K562 (cell line): Measurements from ENCODE around the gene ZNF343. TPM values are rescaled to one million over a fixed set of nuclear protein-coding genes. Genes with fewer than 3 reads are reported as not detected.

Experiments used
- ATAC-seq: fragments of 200-7000 bp; cut with Tn5 transposase; 3 replicates; pipeline ENCODE4 v1.9.1; 2020; ENCODE audit warnings: moderate library complexity
- BruUV-seq: library from RNA; stranded (reverse); fragments of 400-500 nt; replicated peaks from 2 replicates; lab custom pipeline; 2021; lab: Mats Ljungman, UMichigan
- CTCF ChIA-PET: fragments of 300-600 bp; formaldehyde crosslinking; extraction: SDS; loops from one replicate; lab custom pipeline; 2021; ENCODE audit warnings: low intra/inter-chr PET ratio; lab: Yijun Ruan, JAX
- POLR2A ChIA-PET: fragments of 300-600, 350-650 bp; sonication (Branson Sonifier 250); formaldehyde crosslinking; extraction: SDS; loops from one replicate; lab custom pipeline; 2021; ENCODE audit warnings: antibody characterized with exemption, inconsistent platforms; lab: Yijun Ruan, JAX
- DNase-seq, 4 experiments: peaks; one replicate each; pipeline versions ENCODE4 v3.0.0 to v3.0.0-alpha.2; 2011 to 2018; ENCODE audit warnings: low spot score in 3 of 4, mixed read lengths in 3 of 4; ENCODE audit errors: extremely low read depth in 1 of 4
- FAIRE-seq: peaks from 2 replicates; lab custom pipeline; 2011; peaks lifted over from hg19 to GRCh38; lab: Jason Lieb, UNC
- H2AFZ ChIP-seq: 2 replicates; pipeline ENCODE4 v1.6.0; 2011; ENCODE audit warnings: low read depth, low read length, control low read depth, inconsistent platforms
- H3K27ac ChIP-seq: fragments of 200-600 bp; 3 replicates; pipeline ENCODE4 v1.8.0; 2011; ENCODE audit warnings: low read depth, mild to moderate bottlenecking, control low read depth, inconsistent platforms, low read length, moderate library complexity, mixed read lengths; ENCODE audit errors: extremely low read depth
- H3K27me3 ChIP-seq, 2 experiments: fragments of 300-600 bp in 1 of 2; 2 replicates in 1 of 2; 3 replicates in 1 of 2; pipeline versions ENCODE4 v1.6.0 to v1.8.0; 2011; ENCODE audit warnings: inconsistent platforms in 2 of 2, low read length in 2 of 2, mild to moderate bottlenecking in 1 of 2, mixed read lengths in 1 of 2, moderate library complexity in 1 of 2; ENCODE audit not compliant: control insufficient read depth in 2 of 2, insufficient read depth in 2 of 2
- H3K36me3 ChIP-seq: fragments of 300-600 bp; 3 replicates; pipeline ENCODE4 v1.8.0; 2011; ENCODE audit warnings: mild to moderate bottlenecking, low read length, inconsistent platforms; ENCODE audit not compliant: control insufficient read depth, insufficient read depth
- H3K4me1 ChIP-seq, 2 experiments: fragments of 200-600 bp in 1 of 2; replicated peaks in 1 of 2; 2 replicates in 1 of 2; 3 replicates in 1 of 2; pipeline versions ENCODE4 v1.5.1 to v1.8.0; 2011; ENCODE audit warnings: inconsistent platforms in 2 of 2, low read length in 2 of 2, mild to moderate bottlenecking in 1 of 2, mixed read lengths in 1 of 2, moderate library complexity in 1 of 2; ENCODE audit not compliant: control insufficient read depth in 2 of 2, insufficient read depth in 2 of 2
- H3K4me2 ChIP-seq: 2 replicates; pipeline ENCODE4 v1.6.1; 2011; ENCODE audit warnings: low read length, control low read depth, inconsistent platforms, mixed read lengths; ENCODE audit not compliant: insufficient read depth
- H3K4me3 ChIP-seq: fragments of 200-600 bp; sonication (generic), shearing (Covaris generic); 2 replicates; pipeline ENCODE4 v1.5.1; 2016; ENCODE audit warnings: control low read depth, inconsistent platforms
- H3K79me2 ChIP-seq: fragments of 200-600 bp; 3 replicates; pipeline ENCODE4 v1.8.0; 2011; ENCODE audit warnings: low read length, inconsistent platforms; ENCODE audit not compliant: control insufficient read depth, insufficient read depth
- H3K9ac ChIP-seq, 2 experiments: 2 replicates each; pipeline versions ENCODE4 v1.6.0 to v1.6.1; 2011; ENCODE audit warnings: low read depth in 2 of 2, low read length in 2 of 2, control low read depth in 1 of 2, inconsistent platforms in 1 of 2, mild to moderate bottlenecking in 1 of 2, mixed read lengths in 1 of 2; ENCODE audit not compliant: insufficient read depth in 1 of 2
- H3K9me1 ChIP-seq: one replicate; pipeline ENCODE4 v1.6.0; 2011; ENCODE audit warnings: inconsistent platforms, mild to moderate bottlenecking, low read length, moderate library complexity; ENCODE audit not compliant: control insufficient read depth, insufficient read depth
- H3K9me3 ChIP-seq: replicated peaks from 2 replicates; pipeline ENCODE4 v1.5.1; 2011; ENCODE audit warnings: low read depth, low read length, inconsistent platforms; ENCODE audit not compliant: control insufficient read depth, insufficient read depth
- H4K20me1 ChIP-seq: replicated peaks from 2 replicates; pipeline ENCODE4 v1.6.1; 2011; ENCODE audit warnings: low read length, inconsistent platforms, mixed read lengths; ENCODE audit not compliant: control insufficient read depth, insufficient read depth
- ATF1 ChIP-seq, 2 experiments: fragments of 450-650 bp in 1 of 2; IDR thresholded peaks; 2 replicates each; pipeline ENCODE4 v1.6.1; 2016; ENCODE audit warnings: missing compliant biosample characterization in 1 of 2, missing genetic modification characterization in 1 of 2
- CBFB ChIP-seq: sonication (generic); formaldehyde crosslinking; IDR thresholded peaks from 2 replicates; pipeline ENCODE4 v1.4.0; 2020; ENCODE audit warnings: mild to moderate bottlenecking, missing genetic modification reagents
- EGR1 ChIP-seq: fragments of 450-650 bp; conservative IDR thresholded peaks from 2 replicates; pipeline ENCODE4 v1.6.1; 2017; ENCODE audit warnings: mild to moderate bottlenecking
- KLF10 ChIP-seq: fragments of 250-450 bp; sonication (Bioruptor Pico); IDR thresholded peaks from 2 replicates; pipeline ENCODE4 v1.6.1; 2021; ENCODE audit warnings: matching md5 sums
- KLF16 ChIP-seq: IDR thresholded peaks from 2 replicates; pipeline ENCODE4 v1.6.1; 2016; ENCODE audit warnings: antibody characterized with exemption
- PML ChIP-seq: IDR thresholded peaks from 2 replicates; pipeline ENCODE4 v1.6.1; 2012; ENCODE audit warnings: low read length, inconsistent platforms
- POLR2G ChIP-seq: fragments of 200-400 bp; formaldehyde crosslinking; IDR thresholded peaks from 2 replicates; pipeline ENCODE4 v1.6.1; 2017; ENCODE audit warnings: low read depth, mild to moderate bottlenecking, antibody characterized with exemption, low read length, moderate library complexity
- PRPF4 ChIP-seq: fragments of 200-400 bp; formaldehyde crosslinking; IDR thresholded peaks from one replicate; pipeline ENCODE4 v1.6.1; 2017; ENCODE audit warnings: low read length, low read depth, mild to moderate bottlenecking; ENCODE audit not compliant: insufficient read depth, poor library complexity, severe bottlenecking
- RBFOX2 ChIP-seq: fragments of 200-400 bp; formaldehyde crosslinking; IDR thresholded peaks from 2 replicates; pipeline ENCODE4 v1.6.1; 2017; ENCODE audit warnings: low read depth, mild to moderate bottlenecking, low read length, moderate library complexity
- TAF7 ChIP-seq: fragments of 450-650 bp; IDR thresholded peaks from 2 replicates; pipeline ENCODE4 v1.6.1; 2016; ENCODE audit warnings: missing genetic modification characterization, missing compliant biosample characterization
- TAF9B ChIP-seq: fragments of 450-650 bp; IDR thresholded peaks from 2 replicates; pipeline ENCODE4 v1.6.1; 2018; ENCODE audit warnings: mild to moderate bottlenecking; ENCODE audit not compliant: partially characterized antibody
- TBP ChIP-seq: optimal IDR thresholded peaks from 2 replicates; pipeline ENCODE3; 2011; ENCODE audit warnings: low read depth, low read length, improper control_type of control experiment
- TCF3 ChIP-seq: sonication (generic); formaldehyde crosslinking; IDR thresholded peaks from 2 replicates; pipeline ENCODE4 v1.4.0; 2020; ENCODE audit warnings: mild to moderate bottlenecking, missing genetic modification reagents
- YY1 ChIP-seq, 3 experiments: IDR thresholded peaks; 2 replicates each; pipeline ENCODE4 v1.6.1; 2011; ENCODE audit warnings: low read length in 2 of 3, mild to moderate bottlenecking in 2 of 3, moderate library complexity in 2 of 3, borderline replicate concordance in 1 of 3, control low read depth in 1 of 3, low read depth in 1 of 3; ENCODE audit not compliant: insufficient read depth in 3 of 3, insufficient replicate concordance in 2 of 3, control insufficient read depth in 1 of 3, insufficient read length in 1 of 3; ENCODE audit errors: extremely low read depth in 1 of 3
- ZC3H4 ChIP-seq: sonication (generic); formaldehyde crosslinking; IDR thresholded peaks from 2 replicates; pipeline ENCODE4 v1.9.0; 2021; ENCODE audit warnings: missing genetic modification reagents, borderline replicate concordance
- ZFX ChIP-seq: sonication (generic); formaldehyde crosslinking; IDR thresholded peaks from 2 replicates; pipeline ENCODE4 v1.8.0; 2022; ENCODE audit warnings: mild to moderate bottlenecking, missing genetic modification reagents, moderate library complexity
- ZNF76 ChIP-seq: fragments of 250-450 bp; sonication (Bioruptor Pico); IDR thresholded peaks from 2 replicates; pipeline ENCODE4 v1.4.0; 2020; ENCODE audit warnings: mild to moderate bottlenecking, moderate library complexity, borderline replicate concordance
- WGBS: fragments of 100-300 bp; shearing (Covaris generic); methylation state at CpG from one replicate; pipeline ENCODE4 v1.1.6; 2016; ENCODE audit warnings: low coverage, mixed read lengths; ENCODE audit not compliant: insufficient coverage; ENCODE audit errors: missing lambda C conversion rate; 5-methylcytosine and 5-hydroxymethylcytosine counted together
- in situ Hi-C: fragments of 300-500 bp; cut with MboI; formaldehyde crosslinking; loops from 4 replicates; pipeline ENCODE4 v1.15.0; 2018; ENCODE audit warnings: inconsistent platforms, mixed read lengths
- intact Hi-C: fragments of 100-400 bp; cut with micrococcal nuclease; formaldehyde crosslinking; loops from 2 replicates; pipeline ENCODE4 v1.14.2; 2022
- polyA plus RNA-seq, 8 experiments: library from polyadenylated mRNA; depleted of rRNA in 4 of 8; stranded (reverse) in 5 of 8; unstranded in 3 of 8; fragments of >200 nt; fragmentation: Nextera tagmentation in 2 of 8; fragmentation: Illumina TruSeq in 1 of 8; extraction: Ambion mirVana in 2 of 8; extraction: Trizol in 1 of 8; gene quantifications; 2 replicates each; pipeline versions ENCODE4 v1.2.1 to v1.2.3, GENCODE V29; 2011 to 2014; ENCODE audit warnings: inconsistent platforms in 1 of 8, missing spikeins in 1 of 8
- total RNA-seq, 7 experiments: library from RNA; depleted of rRNA in 6 of 7; stranded (reverse); fragments of >200 nt in 6 of 7; fragmentation: Illumina TruSeq in 2 of 7; extraction: Trizol in 2 of 7; gene quantifications; 2 replicates each; pipeline versions ENCODE4 v1.2.1 to v1.2.3, GENCODE V29; 2011 to 2021; ENCODE audit warnings: low replicate concordance in 1 of 7
- TF ChIP-seq, protein P1 (sequence below): fragments of 250-450 bp; sonication (Bioruptor Pico); IDR thresholded peaks from 2 replicates; pipeline ENCODE4 v1.4.0; 2020; ENCODE audit warnings: mild to moderate bottlenecking

The ZNF343 gene
- total and polyA plus RNA-seq, 9 of the 15 experiments (the other 6 are each of a cell fraction or from before 2014, with no cell fraction given) = 1.4 to 9.8 (median 6.4) TPM

DNA sequence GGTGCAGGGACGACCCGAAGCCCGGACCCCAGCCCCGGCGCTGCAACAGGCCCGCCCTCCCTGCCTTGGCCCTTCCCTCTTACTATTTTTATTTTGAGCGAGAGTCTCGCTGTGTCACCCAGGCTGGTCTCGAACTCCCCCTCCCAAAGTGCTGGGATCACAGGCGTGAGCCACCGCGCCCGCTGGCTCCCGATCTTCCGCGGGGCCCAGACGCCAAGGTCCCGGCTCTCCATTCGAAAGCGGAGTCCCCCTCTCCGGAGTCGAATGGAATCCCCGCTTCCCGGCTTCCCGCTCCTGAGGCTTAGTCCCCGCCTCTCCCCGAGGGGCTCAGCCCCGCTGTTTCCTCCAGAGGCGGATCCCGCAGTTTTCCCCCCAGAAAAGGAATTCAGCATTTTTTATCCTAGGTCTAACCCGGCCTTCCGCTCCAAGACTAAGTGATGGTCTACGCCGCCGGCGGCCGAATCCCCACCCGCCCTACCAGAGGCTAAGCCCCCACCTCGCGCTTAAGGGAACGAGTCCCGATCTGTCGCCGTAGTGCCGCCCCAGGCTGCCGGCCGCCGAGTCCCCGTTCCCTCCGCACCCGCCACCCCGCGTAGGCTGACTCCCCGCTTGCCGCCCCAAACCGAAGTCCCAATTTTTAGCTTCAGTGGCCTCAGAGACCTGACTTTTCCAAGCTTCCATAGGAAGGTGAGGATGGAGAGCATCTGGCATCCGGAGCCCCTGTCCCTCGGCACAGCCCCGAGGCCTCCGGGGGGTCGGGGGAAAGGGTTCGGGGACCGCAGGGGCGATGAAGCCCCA lies 16.2 kb upstream of the ZNF343 start (continued):
- TF ChIP-seq ZNF76 (CRISPR knock-in tag) = no peak
- peak; percentile 91 for TF ChIP-seq RBFOX2
- TF ChIP-seq POLR2G = peak; percentile 82
- TF ChIP-seq ZC3H4 = peak; percentile 85

DNA sequence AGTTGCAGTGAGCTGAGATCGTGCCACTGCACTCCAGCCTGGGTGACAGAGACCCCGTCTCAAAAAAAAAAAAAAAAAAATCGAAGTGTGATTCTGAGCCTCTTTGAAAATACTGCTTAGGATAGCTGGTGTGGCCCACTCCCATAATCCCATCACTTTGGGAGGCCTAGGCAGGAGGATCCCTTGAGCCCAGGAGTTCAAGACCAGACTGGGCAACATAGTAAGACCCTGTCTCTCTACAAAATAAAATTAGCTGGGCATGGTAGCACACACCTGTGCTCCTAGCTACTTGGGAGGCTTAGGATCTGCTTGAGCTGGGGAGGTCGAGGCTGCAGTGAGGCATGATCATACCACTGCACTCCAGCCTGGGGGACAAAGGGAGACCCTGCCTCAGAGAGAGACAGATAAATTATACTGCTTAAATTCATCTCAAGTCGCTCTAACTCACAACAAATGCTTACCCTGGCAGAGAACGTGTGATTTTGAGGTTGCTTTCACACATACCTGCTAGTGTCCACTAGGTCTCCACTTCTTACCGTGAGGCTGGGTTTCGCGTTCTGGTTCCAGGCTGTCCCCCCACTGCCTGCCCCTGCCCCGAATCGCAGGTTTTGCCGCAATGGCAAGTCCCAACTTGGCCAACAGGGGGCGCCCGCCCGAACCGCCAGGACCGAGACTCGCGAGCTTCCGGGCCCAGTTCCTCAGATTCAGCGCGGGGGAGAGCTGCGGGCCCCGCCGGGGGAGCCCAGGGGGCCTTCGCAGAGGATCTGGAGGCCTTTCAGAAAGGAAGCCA lies 15.4 kb upstream of the ZNF343 start:
- Histone ChIP-seq H3K27ac (peak overlapping the region; percentile 94), H3K4me3 (peak overlapping the region; percentile 66), H3K4me2 (peak overlapping the region; percentile 84), H3K9me1 (no peaks in the 10 kb centered on the region), H3K79me2 (peaks cover 10% of the 10 kb centered on the region; the same call in 1 of the 3 replicates), H3K27me3 (no peaks in the 10 kb centered on the region), H4K20me1 (no peaks in the 10 kb centered on the region), H2AFZ (peak overlapping the region; percentile 81), H3K9me3 (no peaks in the 10 kb centered on the region), H3K36me3 (no peaks in the 10 kb centered on the region), H3K9ac (peak overlapping the region; percentile 90 to 97), H3K4me1 (peaks cover 9 to 16% of the 10 kb centered on the region in 2 experiments; a peak in 4 of 5 replicates)
- POLR2A ChIA-PET = interaction anchor here (0.6 to 1.5 kb wide), 9 partner anchors 17 to 755 kb away, joined by 3 to 12 read pairs (median 3); partner anchors contain the start of gene NOP56
- FAIRE-seq (peak; percentile 61), DNase-seq (peak; percentile 79 to 88 (median 83)), ATAC-seq (peak; percentile 81)
- 4% methylated on average over 20 of the region's 26 CpGs for whole genome bisulfite sequencing
- intact Hi-C loops = loop anchor here (1.0 kb wide), 1 partner anchor 54 kb away; the partner anchor contains the start of gene SNRPB
- in situ Hi-C loops = loop anchor here (5.0 kb wide), 1 partner anchor 52 kb away; the partner anchor contains the start of gene SNRPB
- CTCF ChIA-PET = no interaction called here
- BruUV-seq = no TSS peak
- peak in 2 of 3 experiments; percentile 42 to 61 for TF ChIP-seq YY1 (IDR thresholded peaks at IDR 0.05; ENCODE audit: borderline replicate concordance in 1 of 3, control insufficient read depth in 1 of 3, extremely low read depth in 1 of 3, insufficient read depth in 3 of 3, insufficient read length in 1 of 3, insufficient replicate concordance in 2 of 3, low read depth in 1 of 3, low read length in 2 of 3)
- TF ChIP-seq TAF7 (tag) = no peak
- no peak for TF ChIP-seq ATF1 (CRISPR knock-in tag; IDR thresholded peaks at IDR 0.05)
- TF ChIP-seq ATF1 (tag; IDR thresholded peaks at IDR 0.05) = 0 out of 2 replicates have a peak, but pooled peaks have one; percentile 10
- peak; percentile 25; the same call in 1 of the 2 replicates for TF ChIP-seq TCF3 (CRISPR knock-in tag)
- 0 out of 2 replicates have a peak, but pooled peaks have one; percentile 26 for TF ChIP-seq KLF16
- TF ChIP-seq TAF9B = peak; percentile 43
- peak; percentile 45 for TF ChIP-seq EGR1
- TF ChIP-seq ZFX = peak; percentile 93
- TF ChIP-seq TBP = peak; percentile 92
- no peak for TF ChIP-seq CBFB (CRISPR knock-in tag)
- no peak for TF ChIP-seq PRPF4
- peak; percentile 58; the same call in 1 of the 2 replicates for TF ChIP-seq PML
- TF ChIP-seq KLF10 (CRISPR knock-in tag) = no peak
- TF ChIP-seq, protein P1, sequence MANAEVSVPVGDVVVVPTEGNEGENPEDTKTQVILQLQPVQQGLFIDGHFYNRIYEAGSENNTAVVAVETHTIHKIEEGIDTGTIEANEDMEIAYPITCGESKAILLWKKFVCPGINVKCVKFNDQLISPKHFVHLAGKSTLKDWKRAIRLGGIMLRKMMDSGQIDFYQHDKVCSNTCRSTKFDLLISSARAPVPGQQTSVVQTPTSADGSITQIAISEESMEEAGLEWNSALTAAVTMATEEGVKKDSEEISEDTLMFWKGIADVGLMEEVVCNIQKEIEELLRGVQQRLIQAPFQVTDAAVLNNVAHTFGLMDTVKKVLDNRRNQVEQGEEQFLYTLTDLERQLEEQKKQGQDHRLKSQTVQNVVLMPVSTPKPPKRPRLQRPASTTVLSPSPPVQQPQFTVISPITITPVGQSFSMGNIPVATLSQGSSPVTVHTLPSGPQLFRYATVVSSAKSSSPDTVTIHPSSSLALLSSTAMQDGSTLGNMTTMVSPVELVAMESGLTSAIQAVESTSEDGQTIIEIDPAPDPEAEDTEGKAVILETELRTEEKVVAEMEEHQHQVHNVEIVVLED (CRISPR knock-in tag) = no peak
